Osteocyte (in vitro differentiated cells): ENCODE measurements around the gene KRT14. TPM values are rescaled to one million over a fixed set of nuclear protein-coding genes. Genes with fewer than 3 reads are reported as not detected.
"Not testable (repeated sequence)": the region's sequence is repeated elsewhere in the genome, so short reads cannot be mapped to it uniquely, and the experiment has no call there.

Experiments
- DNase-seq: peaks from one replicate; pipeline ENCODE4 v3.0.0; 2021; ENCODE audit warnings: mixed read lengths; ENCODE audit not compliant: unreplicated experiment; ENCODE audit errors: extremely low spot score
- H3K27ac Mint-ChIP-seq: one replicate; pipeline ENCODE4 v1.8.0; 2021; ENCODE audit warnings: mild to moderate bottlenecking, mixed read lengths; ENCODE audit not compliant: unreplicated experiment
- H3K27me3 Mint-ChIP-seq: one replicate; pipeline ENCODE4 v1.8.0; 2021; ENCODE audit warnings: mixed read lengths; ENCODE audit not compliant: unreplicated experiment
- H3K36me3 Mint-ChIP-seq: one replicate; pipeline ENCODE4 v1.8.0; 2021; ENCODE audit warnings: mixed read lengths; ENCODE audit not compliant: unreplicated experiment
- H3K4me1 Mint-ChIP-seq: one replicate; pipeline ENCODE4 v1.8.0; 2021; ENCODE audit warnings: mixed read lengths; ENCODE audit not compliant: unreplicated experiment
- H3K4me3 Mint-ChIP-seq: one replicate; pipeline ENCODE4 v1.8.0; 2021; ENCODE audit warnings: mild to moderate bottlenecking, moderate library complexity, mixed read lengths; ENCODE audit not compliant: unreplicated experiment
- H3K9me3 Mint-ChIP-seq: one replicate; pipeline ENCODE4 v1.8.0; 2021; ENCODE audit warnings: mixed read lengths; ENCODE audit not compliant: unreplicated experiment
- CTCF ChIP-seq: fragments of 200-600 bp; sonication (generic); IDR thresholded peaks from 2 replicates; pipeline ENCODE4 v1.5.0; 2021; ENCODE audit warnings: antibody characterized with exemption, mild to moderate bottlenecking, moderate library complexity
- total RNA-seq: library from RNA; stranded (reverse); gene quantifications from 2 replicates; pipeline ENCODE4 v1.2.1, GENCODE V29; 2021

The KRT14 gene
- total RNA-seq, 1 donor from 2014 or later, result not detected

GRCh38 chr17:41625602-41626001 lies 38.9 kb upstream of the KRT14 start:
- Mint-ChIP-seq H3K4me1 (peaks cover 69% of the 10 kb centered on the region), H3K9me3 (no peaks in the 10 kb centered on the region), H3K4me3 (peak overlapping the region; percentile 14), H3K27me3 (no peaks in the 10 kb centered on the region), H3K36me3 (no peaks in the 10 kb centered on the region), H3K27ac (peak overlapping the region; percentile 91)
- peak; percentile 92 for DNase-seq
- no peak for TF ChIP-seq CTCF

- no peak for TF ChIP-seq CTCF
- Mint-ChIP-seq H3K27ac (peak within 1 kb of the TSS; percentile 91), H3K4me1 (peaks cover 71% of the 10 kb centered on the region), H3K9me3 (no peaks in the 10 kb centered on the region), H3K36me3 (no peaks in the 10 kb centered on the region), H3K27me3 (no peaks in the 10 kb centered on the region), H3K4me3 (peak within 1 kb of the TSS; percentile 45)
- no peak for DNase-seq
Observed at GRCh38 chr17:41624208-41625101, 37.8 kb upstream of the KRT14 start, which contains the start of gene KRT17. Gene KRT17, minus strand, starts transcription at chr17:41624575. Its CDS starts 66 bp downstream, at chr17:41624509.

- not testable (repeated sequence) for H3K9me3 Mint-ChIP-seq, H3K27me3 Mint-ChIP-seq, DNase-seq, H3K36me3 Mint-ChIP-seq
- Mint-ChIP-seq H3K4me3 (peak overlapping the region; percentile 45), H3K27ac (peak overlapping the region; percentile 70), H3K4me1 (peaks cover 72% of the 10 kb centered on the region)
Observed at GRCh38 chr17:41623184-41623861, 36.6 kb upstream of the KRT14 start.

GRCh38 chr17:41622340-41623183 lies 35.9 kb upstream of the KRT14 start:
- not testable (repeated sequence) for DNase-seq, H3K36me3 Mint-ChIP-seq, H3K27me3 Mint-ChIP-seq, H3K9me3 Mint-ChIP-seq
- H3K4me3 Mint-ChIP-seq, result peak overlapping the region; percentile 45
- H3K4me1 Mint-ChIP-seq, result peaks cover 70% of the 10 kb centered on the region
- peak overlapping the region; percentile 70 for H3K27ac Mint-ChIP-seq

DNA sequence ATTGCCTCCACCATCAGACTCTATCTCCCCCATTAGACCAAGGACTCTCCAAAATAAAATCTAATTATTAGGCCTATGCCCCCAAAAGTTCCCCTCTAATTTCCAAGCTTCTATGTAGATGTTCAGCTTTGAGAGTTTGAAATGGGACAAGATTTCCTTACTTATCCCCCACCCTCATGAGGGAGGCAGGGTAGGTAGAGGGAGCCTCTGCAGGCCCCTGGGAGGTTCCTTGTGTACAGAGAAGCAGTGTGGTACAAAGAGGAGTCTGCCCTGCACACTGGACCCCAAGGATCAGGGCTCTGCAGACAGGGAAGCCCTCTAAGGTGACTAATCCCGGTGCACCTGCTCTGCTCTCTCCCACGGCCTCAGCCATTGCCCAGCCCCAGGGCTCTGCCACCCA lies 35.2 kb upstream of the KRT14 start:
- H3K9me3 Mint-ChIP-seq, result no peaks in the 10 kb centered on the region
- no peak for TF ChIP-seq CTCF
- H3K4me1 Mint-ChIP-seq, result peaks cover 63% of the 10 kb centered on the region
- peak overlapping the region; percentile 28 for H3K27ac Mint-ChIP-seq
- no peak for DNase-seq
- H3K4me3 Mint-ChIP-seq, result peak overlapping the region; percentile 14
- no peaks in the 10 kb centered on the region for H3K36me3 Mint-ChIP-seq
- no peaks in the 10 kb centered on the region for H3K27me3 Mint-ChIP-seq

- not testable (repeated sequence) for H3K27ac Mint-ChIP-seq, H3K9me3 Mint-ChIP-seq, H3K27me3 Mint-ChIP-seq, H3K36me3 Mint-ChIP-seq, DNase-seq, H3K4me3 Mint-ChIP-seq
- peaks cover 59% of the 10 kb centered on the region for H3K4me1 Mint-ChIP-seq
Observed at GRCh38 chr17:41621435-41621817, 34.7 kb upstream of the KRT14 start.
